ENCODE measurements around the gene USP36. TPM values are rescaled to one million over a fixed set of nuclear protein-coding genes. Genes with fewer than 3 reads are reported as not detected.

USP36 gene
- polyA plus RNA-seq, 1 donor (not counting 4 experiments of a cell fraction or from before 2014, with no cell fraction given) = 25.2 TPM

DNA sequence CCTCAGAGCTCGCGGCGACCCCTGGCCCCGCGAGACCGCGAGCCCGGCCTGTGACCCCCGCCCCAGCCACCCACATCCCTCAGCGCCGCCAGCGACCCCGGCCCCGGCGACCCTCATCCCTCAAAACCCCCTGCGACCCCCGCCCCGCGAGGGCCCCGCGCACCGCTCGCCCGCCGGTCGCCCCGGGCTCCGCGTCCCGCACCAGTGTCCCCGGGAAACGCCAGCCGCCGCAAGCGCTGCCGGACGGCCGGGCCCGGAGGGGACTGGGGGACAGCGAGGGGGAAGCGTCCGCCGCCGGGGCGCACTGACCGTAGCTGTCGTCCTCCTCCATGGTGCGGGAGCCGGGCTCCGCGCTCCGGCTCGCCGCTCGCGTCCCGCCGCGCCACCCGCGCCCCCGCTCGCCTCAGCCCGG lies 58.7 kb downstream of the USP36 start, which contains the start of gene CYTH1:
Gene CYTH1, minus strand, starts transcription at position 381 of the 412 bp plus-strand sequence. Its CDS starts 50 bp downstream, at position 331.
- H3K9me1 ChIP-seq (ENCODE audit: control insufficient read depth, extremely low read depth, insufficient read depth, low read length) = no peaks in the 10 kb centered on the region
- H3K27me3 ChIP-seq (ENCODE audit: control insufficient read depth, extremely low read depth, insufficient read depth, low read length) = no peaks in the 10 kb centered on the region
- peak within 1 kb of the TSS; percentile 68 to 83 (median 77) for H3K4me3 ChIP-seq (ENCODE audit: control insufficient read depth in 2 of 3, extremely low read depth in 1 of 3, insufficient read depth in 2 of 3, low read depth in 1 of 3, low read length in 3 of 3)
- FAIRE-seq (no peak), DNase-seq (ENCODE audit: low read depth, low spot score) (no peak)
- peak within 1 kb of the TSS; percentile 97 for H3K4me2 ChIP-seq (ENCODE audit: control insufficient read depth, extremely low read depth, insufficient read depth, low read depth, low read length)
- dilution Hi-C loops (cut with MboI; ENCODE audit: extremely low pct_ligation_motif_present, low sequenced_read_pairs) = no loop called here
- peak within 1 kb of the TSS; percentile 73 for H2AFZ ChIP-seq (ENCODE audit: control insufficient read depth, low read length)
- H4K20me1 ChIP-seq (ENCODE audit: control insufficient read depth, extremely low read depth, insufficient read depth, low read length) = no peaks in the 10 kb centered on the region
- peak within 1 kb of the TSS; percentile 85 for H3K27ac ChIP-seq (ENCODE audit: control insufficient read depth, insufficient read depth, low read length)
- H3K9me3 ChIP-seq (ENCODE audit: control insufficient read depth, low read depth, low read length) = no peaks in the 10 kb centered on the region
- H3K79me2 ChIP-seq (ENCODE audit: control insufficient read depth, insufficient read depth, low read length) = peaks cover 36% of the 10 kb centered on the region
- H3K36me3 ChIP-seq (ENCODE audit: control insufficient read depth in 2 of 2, extremely low read depth in 1 of 2, insufficient read depth in 2 of 2, low read length in 2 of 2) = no peaks in the 10 kb centered on the region
- H3K4me1 ChIP-seq (ENCODE audit: control insufficient read depth, extremely low read depth, insufficient read depth, low read length) = peaks cover 12% of the 10 kb centered on the region
- no peak for TF ChIP-seq EZH2 (IDR thresholded peaks at IDR 0.05; ENCODE audit: low read length)
- no peak for TF ChIP-seq CTCF (optimal IDR thresholded peaks at IDR 0.05 in 1 of 3, IDR thresholded peaks at IDR 0.05 in 1 of 3, conservative IDR thresholded peaks at IDR 0.05 in 1 of 3; ENCODE audit: extremely low read depth in 1 of 3, insufficient read depth in 2 of 3, low read length in 3 of 3)
- peak within 1 kb of the TSS; percentile 88 for H3K9ac ChIP-seq (ENCODE audit: control insufficient read depth, extremely low read depth, insufficient read depth, low read length)

DNA sequence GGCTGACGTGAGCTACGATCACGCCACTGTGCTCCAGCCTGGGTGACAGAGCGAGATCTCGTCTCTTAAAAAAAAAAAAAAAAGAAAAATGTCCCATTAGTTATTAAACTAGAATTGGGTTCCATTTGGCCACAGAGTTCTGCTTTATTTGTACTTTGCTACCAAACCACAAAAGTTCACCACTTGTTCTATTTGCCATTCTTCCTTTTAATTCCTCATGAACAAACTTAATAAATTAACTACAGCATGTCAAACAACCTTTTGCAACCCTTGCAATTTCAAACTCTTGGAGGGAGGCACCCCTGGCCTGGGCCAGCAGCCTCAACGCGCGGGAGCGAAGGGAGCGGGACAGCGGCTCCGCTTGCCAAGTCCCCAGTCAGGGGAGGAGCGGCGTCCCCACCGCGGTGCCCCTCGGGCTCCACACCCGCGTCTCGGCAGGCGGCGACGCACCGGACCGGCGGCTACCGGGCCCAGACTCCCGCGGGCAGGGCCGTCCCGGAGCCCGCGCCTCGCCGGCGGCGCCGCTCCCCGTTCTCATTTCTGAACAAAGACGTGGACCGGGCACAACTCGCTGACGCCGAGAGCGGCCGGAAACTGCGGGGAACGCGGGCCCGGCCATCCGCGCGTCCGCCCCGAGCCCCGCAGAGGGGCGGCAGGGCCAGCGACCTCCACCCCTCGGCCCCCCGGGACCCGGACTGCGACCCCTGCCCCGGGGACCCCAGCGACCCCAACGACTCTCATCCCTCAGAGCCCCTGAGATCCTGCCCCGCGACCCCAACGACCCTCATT lies 59.3 kb downstream of the USP36 start:
- peak overlapping the region; percentile 30 for H2AFZ ChIP-seq (ENCODE audit: control insufficient read depth, low read length)
- H4K20me1 ChIP-seq (ENCODE audit: control insufficient read depth, extremely low read depth, insufficient read depth, low read length) = no peaks in the 10 kb centered on the region
- H3K4me2 ChIP-seq (ENCODE audit: control insufficient read depth, extremely low read depth, insufficient read depth, low read depth, low read length) = peak overlapping the region; percentile 97
- TF ChIP-seq CTCF (optimal IDR thresholded peaks at IDR 0.05 in 1 of 3, IDR thresholded peaks at IDR 0.05 in 1 of 3, conservative IDR thresholded peaks at IDR 0.05 in 1 of 3; ENCODE audit: extremely low read depth in 1 of 3, insufficient read depth in 2 of 3, low read length in 3 of 3) (no peak), EZH2 (IDR thresholded peaks at IDR 0.05; ENCODE audit: low read length) (no peak)
- H3K9ac ChIP-seq (ENCODE audit: control insufficient read depth, extremely low read depth, insufficient read depth, low read length) = peak overlapping the region; percentile 88
- H3K27me3 ChIP-seq (ENCODE audit: control insufficient read depth, extremely low read depth, insufficient read depth, low read length) = no peaks in the 10 kb centered on the region
- H3K9me1 ChIP-seq (ENCODE audit: control insufficient read depth, extremely low read depth, insufficient read depth, low read length) = no peaks in the 10 kb centered on the region
- DNase-seq (ENCODE audit: low read depth, low spot score) (no peak), FAIRE-seq (no peak)
- peaks cover 38% of the 10 kb centered on the region for H3K79me2 ChIP-seq (ENCODE audit: control insufficient read depth, insufficient read depth, low read length)
- no peaks in the 10 kb centered on the region for H3K9me3 ChIP-seq (ENCODE audit: control insufficient read depth, low read depth, low read length)
- H3K4me1 ChIP-seq (ENCODE audit: control insufficient read depth, extremely low read depth, insufficient read depth, low read length) = peaks cover 12% of the 10 kb centered on the region
- peak overlapping the region; percentile 77 for H3K27ac ChIP-seq (ENCODE audit: control insufficient read depth, insufficient read depth, low read length)
- H3K36me3 ChIP-seq (ENCODE audit: control insufficient read depth in 2 of 2, extremely low read depth in 1 of 2, insufficient read depth in 2 of 2, low read length in 2 of 2) = no peaks in the 10 kb centered on the region
- H3K4me3 ChIP-seq (ENCODE audit: control insufficient read depth in 2 of 3, extremely low read depth in 1 of 3, insufficient read depth in 2 of 3, low read depth in 1 of 3, low read length in 3 of 3) = peak overlapping the region; percentile 68 to 83 (median 77)
- dilution Hi-C loops (cut with MboI; ENCODE audit: extremely low pct_ligation_motif_present, low sequenced_read_pairs) = no loop called here
